GM21529 (cell line): ENCODE results near the gene CASZ1.

ENCODE experiments used
- ATAC-seq: cut with Tn5 transposase; IDR thresholded peaks from one replicate; pipeline ENCODE4 v1.9.1; 2021; ENCODE audit not compliant: unreplicated experiment

Gene CASZ1

GRCh38 chr1:10710489-10710888 is 86.0 kb downstream of the CASZ1 start:
- no peak for ATAC-seq

- ATAC-seq, result no peak
Observed at GRCh38 chr1:10709646-10710045, 86.8 kb downstream of the CASZ1 start.

- ATAC-seq, result no peak
Observed at GRCh38 chr1:10709165-10709564, 87.3 kb downstream of the CASZ1 start.

GRCh38 chr1:10708757-10709156 is 87.7 kb downstream of the CASZ1 start:
- ATAC-seq, result no peak

- no peak for ATAC-seq
Observed at GRCh38 chr1:10707208-10707607, 89.2 kb downstream of the CASZ1 start.

GRCh38 chr1:10706376-10706913 is 90.0 kb downstream of the CASZ1 start:
- ATAC-seq, result no peak

GRCh38 chr1:10705953-10706352 is 90.5 kb downstream of the CASZ1 start:
- ATAC-seq, result no peak

GRCh38 chr1:10704368-10704882 is 92.0 kb downstream of the CASZ1 start:
- no peak for ATAC-seq

GRCh38 chr1:10703702-10704101 is 92.7 kb downstream of the CASZ1 start:
- no peak for ATAC-seq

- no peak for ATAC-seq
Observed at GRCh38 chr1:10701145-10701544, 95.3 kb downstream of the CASZ1 start.

- no peak for ATAC-seq
Observed at GRCh38 chr1:10699470-10699835, 97.0 kb downstream of the CASZ1 start.

GRCh38 chr1:10698726-10699469 is 97.5 kb downstream of the CASZ1 start:
- ATAC-seq, result no peak

- ATAC-seq, result no peak
Observed at GRCh38 chr1:10697621-10698160, 98.8 kb downstream of the CASZ1 start.

- no peak for ATAC-seq
Observed at GRCh38 chr1:10696977-10697376, 99.5 kb downstream of the CASZ1 start.

GRCh38 chr1:10694633-10695627 is 101.5 kb downstream of the CASZ1 start:
- peak; percentile 41 for ATAC-seq

GRCh38 chr1:10694274-10694632 is 102.2 kb downstream of the CASZ1 start:
- ATAC-seq, result peak; percentile 34

GRCh38 chr1:10693497-10694273 is 102.8 kb downstream of the CASZ1 start:
- peak; percentile 33 for ATAC-seq

GRCh38 chr1:10693152-10693496 is 103.3 kb downstream of the CASZ1 start:
- no peak for ATAC-seq

- ATAC-seq, result no peak
Observed at GRCh38 chr1:10692401-10693021, 103.9 kb downstream of the CASZ1 start.

- no peak for ATAC-seq
Observed at GRCh38 chr1:10691740-10692125, 104.7 kb downstream of the CASZ1 start.
